IMR-90 (cell line): ENCODE measurements around the gene ZNRF4. TPM values are rescaled to one million over a fixed set of nuclear protein-coding genes. Genes with fewer than 3 reads are reported as not detected.

Experiments used
- ATAC-seq: fragments of 200-7000 bp; cut with Tn5 transposase; 2 replicates; pipeline ENCODE4 v1.9.1; 2020; ENCODE audit warnings: low read depth, mild to moderate bottlenecking, moderate library complexity
- BruUV-seq: library from RNA; stranded (reverse); fragments of 400-500 nt; replicated peaks from 2 replicates; lab custom pipeline; 2021; lab: Mats Ljungman, UMichigan
- CTCF ChIA-PET: fragments of 300-600 bp; formaldehyde crosslinking; extraction: SDS; loops from one replicate; lab custom pipeline; 2021; ENCODE audit warnings: antibody characterized with exemption; lab: Yijun Ruan, JAX
- POLR2A ChIA-PET: fragments of 300-600 bp; sonication (Branson Sonifier 250); formaldehyde crosslinking; loops from one replicate; lab custom pipeline; 2022; ENCODE audit warnings: antibody characterized with exemption; ENCODE audit not compliant: unreplicated experiment; lab: Charles Lee
- DNase-seq: peaks from one replicate; pipeline ENCODE4 v3.0.0; 2013
- H2AFZ ChIP-seq: replicated peaks from 2 replicates; pipeline ENCODE3; 2013; ENCODE audit warnings: low read length, mild to moderate bottlenecking; ENCODE audit not compliant: poor library complexity
- H2AK5ac ChIP-seq: 2 replicates; pipeline ENCODE4 v1.6.1; 2013; ENCODE audit warnings: low read depth, low read length, inconsistent platforms
- H2AK9ac ChIP-seq: replicated peaks from 2 replicates; pipeline ENCODE3; 2013; ENCODE audit warnings: mild to moderate bottlenecking, low read depth, low read length, moderate library complexity; ENCODE audit not compliant: poor library complexity
- H2BK120ac ChIP-seq: 2 replicates; pipeline ENCODE4 v1.6.1; 2013; ENCODE audit warnings: low read depth, low read length, inconsistent platforms
- H2BK15ac ChIP-seq: 3 replicates; pipeline ENCODE4 v1.6.1; 2013; ENCODE audit warnings: low read depth, low read length, inconsistent platforms
- H2BK20ac ChIP-seq: 2 replicates; pipeline ENCODE4 v1.6.1; 2013; ENCODE audit warnings: low read depth, mild to moderate bottlenecking, inconsistent platforms, low read length, moderate library complexity
- H2BK5ac ChIP-seq: 2 replicates; pipeline ENCODE4 v1.6.1; 2013; ENCODE audit warnings: mild to moderate bottlenecking, low read depth, low read length, inconsistent platforms; ENCODE audit not compliant: poor library complexity, severe bottlenecking
- H3K14ac ChIP-seq: replicated peaks from 2 replicates; pipeline ENCODE4 v1.6.1; 2013; ENCODE audit warnings: low read depth, low read length, inconsistent platforms
- H3K18ac ChIP-seq: 2 replicates; pipeline ENCODE4 v1.6.1; 2013; ENCODE audit warnings: low read depth, low read length, control low read depth
- H3K23ac ChIP-seq: 2 replicates; pipeline ENCODE4 v1.6.1; 2013; ENCODE audit warnings: low read depth, low read length, inconsistent platforms
- H3K27ac ChIP-seq: 2 replicates; pipeline ENCODE4 v1.5.1; 2013; ENCODE audit warnings: mild to moderate bottlenecking, control low read depth, low read length; ENCODE audit not compliant: insufficient read depth
- H3K27me3 ChIP-seq: 2 replicates; pipeline ENCODE4 v1.6.1; 2013; ENCODE audit warnings: low read length; ENCODE audit not compliant: control insufficient read depth, insufficient read depth
- H3K36me3 ChIP-seq: 2 replicates; pipeline ENCODE4 v1.6.1; 2013; ENCODE audit warnings: low read length, mixed read lengths; ENCODE audit not compliant: control insufficient read depth, insufficient read depth
- H3K4ac ChIP-seq: 2 replicates; pipeline ENCODE4 v1.6.1; 2013; ENCODE audit warnings: low read depth, low read length, inconsistent platforms
- H3K4me1 ChIP-seq: 2 replicates; pipeline ENCODE4 v1.6.1; 2013; ENCODE audit warnings: low read length, mixed read lengths; ENCODE audit not compliant: control insufficient read depth, insufficient read depth
- H3K4me2 ChIP-seq: 2 replicates; pipeline ENCODE4 v1.6.1; 2013; ENCODE audit warnings: low read depth, mild to moderate bottlenecking, control low read depth, low read length, moderate library complexity
- H3K4me3 ChIP-seq: 2 replicates; pipeline ENCODE4 v1.5.1; 2013; ENCODE audit warnings: low read depth, mild to moderate bottlenecking, control low read depth, low read length, moderate library complexity; ENCODE audit not compliant: insufficient read depth
- H3K56ac ChIP-seq: 2 replicates; pipeline ENCODE4 v1.6.1; 2013; ENCODE audit warnings: low read length, inconsistent platforms; ENCODE audit not compliant: insufficient read depth; ENCODE audit errors: extremely low read depth
- H3K79me1 ChIP-seq, 2 experiments: 2 replicates each; pipeline ENCODE4 v1.6.1; 2013; ENCODE audit warnings: low read length in 2 of 2, inconsistent platforms in 1 of 2, low read depth in 1 of 2
- H3K9ac ChIP-seq: 2 replicates; pipeline ENCODE4 v1.6.1; 2013; ENCODE audit warnings: low read depth, low read length, control low read depth
- H3K9me1 ChIP-seq: 2 replicates; pipeline ENCODE4 v1.6.1; 2013; ENCODE audit warnings: low read length, inconsistent platforms; ENCODE audit not compliant: insufficient read depth
- H3K9me3 ChIP-seq: 2 replicates; pipeline ENCODE4 v1.6.1; 2013; ENCODE audit warnings: low read length; ENCODE audit not compliant: control insufficient read depth, insufficient read depth
- H4K20me1 ChIP-seq: 2 replicates; pipeline ENCODE4 v1.6.1; 2013; ENCODE audit warnings: low read length, inconsistent platforms; ENCODE audit not compliant: insufficient read depth
- H4K5ac ChIP-seq: 2 replicates; pipeline ENCODE4 v1.6.1; 2013; ENCODE audit warnings: mild to moderate bottlenecking, low read depth, low read length, control low read depth
- H4K8ac ChIP-seq, 2 experiments: 2 replicates each; pipeline ENCODE4 v1.6.1; 2013; ENCODE audit warnings: low read depth in 2 of 2, low read length in 2 of 2, control low read depth in 1 of 2, inconsistent platforms in 1 of 2
- H4K91ac ChIP-seq: 2 replicates; pipeline ENCODE4 v1.6.1; 2013; ENCODE audit warnings: low read depth, low read length, inconsistent platforms; ENCODE audit not compliant: insufficient read depth
- BHLHE40 ChIP-seq: fragments of 150-350 bp; IDR thresholded peaks from 2 replicates; pipeline ENCODE4 v1.6.1; 2016; ENCODE audit warnings: mild to moderate bottlenecking, low read depth, low read length
- CEBPB ChIP-seq: IDR thresholded peaks from 2 replicates; pipeline ENCODE4 v1.6.1; 2012; ENCODE audit warnings: low read depth, low read length, improper control_type of control experiment
- CHD1 ChIP-seq: IDR thresholded peaks from 2 replicates; pipeline ENCODE4 v1.6.1; 2012; ENCODE audit warnings: low read depth, low read length, improper control_type of control experiment
- CTCF ChIP-seq: conservative IDR thresholded peaks from 2 replicates; pipeline ENCODE4 v1.5.1; 2012; ENCODE audit warnings: mild to moderate bottlenecking, low read depth, low read length, improper control_type of control experiment
- ELK1 ChIP-seq: fragments of 150-350 bp; IDR thresholded peaks from 2 replicates; pipeline ENCODE4 v1.6.1; 2016; ENCODE audit warnings: low read depth, mild to moderate bottlenecking, low read length, moderate library complexity, borderline replicate concordance
- FOS ChIP-seq: fragments of 150-350 bp; IDR thresholded peaks from 2 replicates; pipeline ENCODE4 v1.6.1; 2016; ENCODE audit warnings: low read depth, low read length
- MAFK ChIP-seq: IDR thresholded peaks from 2 replicates; pipeline ENCODE4 v1.6.1; 2012; ENCODE audit warnings: low read depth, low read length, improper control_type of control experiment
- MAZ ChIP-seq: IDR thresholded peaks from 2 replicates; pipeline ENCODE4 v1.6.1; 2012; ENCODE audit warnings: low read depth, mild to moderate bottlenecking, low read length, improper control_type of control experiment, moderate library complexity, borderline replicate concordance
- MXI1 ChIP-seq: IDR thresholded peaks from 2 replicates; pipeline ENCODE4 v1.6.1; 2012; ENCODE audit warnings: low read depth, mild to moderate bottlenecking, low read length, moderate library complexity, borderline replicate concordance
- NFE2L2 ChIP-seq: fragments of 150-350 bp; IDR thresholded peaks from 2 replicates; pipeline ENCODE4 v1.6.1; 2016; ENCODE audit warnings: low read depth, mild to moderate bottlenecking, low read length
- POLR2A ChIP-seq: IDR thresholded peaks from 2 replicates; pipeline ENCODE4 v1.6.1; 2012; ENCODE audit warnings: mild to moderate bottlenecking, low read depth, low read length
- RAD21 ChIP-seq: IDR thresholded peaks from 2 replicates; pipeline ENCODE4 v1.6.1; 2012; ENCODE audit warnings: low read length, improper control_type of control experiment
- RCOR1 ChIP-seq: IDR thresholded peaks from 2 replicates; pipeline ENCODE4 v1.6.1; 2012; ENCODE audit warnings: mild to moderate bottlenecking, low read length, improper control_type of control experiment; ENCODE audit not compliant: insufficient replicate concordance
- RFX5 ChIP-seq: IDR thresholded peaks from 2 replicates; pipeline ENCODE4 v1.8.0; 2012; ENCODE audit warnings: low read depth, mild to moderate bottlenecking, low read length, moderate library complexity
- SMC3 ChIP-seq: fragments of 150-350 bp; IDR thresholded peaks from 2 replicates; pipeline ENCODE4 v1.6.1; 2016; ENCODE audit warnings: low read depth, mild to moderate bottlenecking, antibody characterized with exemption, low read length, moderate library complexity
- USF2 ChIP-seq: fragments of 150-350 bp; IDR thresholded peaks from 2 replicates; pipeline ENCODE4 v1.6.1; 2017; ENCODE audit warnings: mild to moderate bottlenecking, antibody characterized with exemption, low read length, low read depth
- WGBS, 2 experiments: methylation state at CpG; one replicate each; pipeline versions ENCODE4 v1.1.5 to v1.1.7; 2013; ENCODE audit warnings: missing lambda C conversion rate in 2 of 2; ENCODE audit not compliant: insufficient read length in 1 of 2; ENCODE audit errors: extremely low coverage in 2 of 2; 5-methylcytosine and 5-hydroxymethylcytosine counted together
- dilution Hi-C: fragments of 300-500 bp; cut with HindIII; formaldehyde crosslinking; loops from one replicate; pipeline ENCODE4 v1.14.3; 2018; ENCODE audit warnings: low sequenced_read_pairs; ENCODE audit not compliant: unreplicated experiment
- in situ Hi-C: fragments of 300-500 bp; cut with MboI; formaldehyde crosslinking; loops from 3 replicates; pipeline ENCODE4 v1.14.3; 2019; ENCODE audit warnings: low sequenced_read_pairs, inconsistent platforms, mixed read lengths
- intact Hi-C: fragments of 100-400 bp; cut with micrococcal nuclease; formaldehyde crosslinking; loops from 2 replicates; pipeline ENCODE4 v1.10.0; 2022
- polyA plus RNA-seq, 3 experiments: library from polyadenylated mRNA; depleted of rRNA; stranded (reverse); fragments of >200 nt; gene quantifications; 2 replicates each; pipeline ENCODE4 v1.2.3, GENCODE V29; 2012; ENCODE audit warnings: low replicate concordance in 1 of 3
- total RNA-seq: library from RNA; depleted of rRNA; stranded (reverse); fragments of >200 nt; gene quantifications from 2 replicates; pipeline ENCODE4 v1.2.3, GENCODE V29; 2012

The ZNRF4 gene
- total and polyA plus RNA-seq, 2 of the 4 experiments (the other 2 are of a cell fraction): not detected

GRCh38 chr19:5445561-5446055 lies 9.6 kb upstream of the ZNRF4 start:
- H3K4me3 ChIP-seq: no peak overlapping the region
- BruUV-seq: no TSS peak
- no peak overlapping the region for H3K4ac ChIP-seq
- no peak overlapping the region for H3K4me2 ChIP-seq
- no peak overlapping the region for H3K18ac ChIP-seq
- H2BK5ac ChIP-seq: no peak overlapping the region
- CTCF ChIA-PET: no interaction called here
- H4K91ac ChIP-seq: no peak overlapping the region
- no peak overlapping the region for H3K14ac ChIP-seq
- ATAC-seq: no peak
- no peaks in the 10 kb centered on the region for H4K20me1 ChIP-seq
- no peak overlapping the region for H3K27ac ChIP-seq
- no peaks in the 10 kb centered on the region for H3K9me3 ChIP-seq
- no peak for DNase-seq
- no peaks in the 10 kb centered on the region for H3K79me1 ChIP-seq
- dilution Hi-C loops: no loop called here
- no peak for TF ChIP-seq RFX5
- no peak for TF ChIP-seq FOS
- no peak for TF ChIP-seq BHLHE40
- TF ChIP-seq NFE2L2: no peak
- no peak for TF ChIP-seq MAFK
- no peak for TF ChIP-seq RAD21
- TF ChIP-seq CHD1: no peak
- TF ChIP-seq ELK1: no peak
- TF ChIP-seq MXI1: no peak
- no peak for TF ChIP-seq MAZ
- TF ChIP-seq POLR2A: no peak
- TF ChIP-seq USF2: no peak
- no peak for TF ChIP-seq CTCF
- TF ChIP-seq CEBPB: no peak
- no peak for TF ChIP-seq SMC3
- TF ChIP-seq RCOR1: no peak
- intact Hi-C loops: no loop called here
- H2AK5ac ChIP-seq: no peak overlapping the region
- no peak overlapping the region for H2BK120ac ChIP-seq
- H2AFZ ChIP-seq: no peak overlapping the region
- H3K4me1 ChIP-seq: no peaks in the 10 kb centered on the region
- no CpG with 5 or more reads among the region's 5 CpGs for WGBS, 2 experiments
- no peak overlapping the region for H2BK15ac ChIP-seq
- no peak overlapping the region for H2BK20ac ChIP-seq
- no peak overlapping the region for H4K5ac ChIP-seq
- in situ Hi-C loops: no loop called here
- H3K27me3 ChIP-seq: peaks cover 25% of the 10 kb centered on the region
- H2AK9ac ChIP-seq: no peak overlapping the region
- H4K8ac ChIP-seq: no peak overlapping the region
- POLR2A ChIA-PET: no interaction called here
- no peak overlapping the region for H3K56ac ChIP-seq
- no peak overlapping the region for H3K23ac ChIP-seq
- H3K36me3 ChIP-seq: no peaks in the 10 kb centered on the region
- no peak overlapping the region for H3K9ac ChIP-seq
- H3K9me1 ChIP-seq: no peaks in the 10 kb centered on the region
